ENCODE measurements around the gene KRTAP9-1.
"Not testable (repeated sequence)": the region's sequence is repeated elsewhere in the genome, so short reads cannot be mapped to it uniquely, and the experiment has no call there.

Gene KRTAP9-1

GRCh38 chr17:41189837-41190318 lies at the start of gene KRTAP9-1:
Gene KRTAP9-1 (plus strand): TSS chr17:41189887. CDS start chr17:41189887, 0 bp downstream.
- not testable (repeated sequence) for DNase-seq (ENCODE audit: low read depth)

DNA sequence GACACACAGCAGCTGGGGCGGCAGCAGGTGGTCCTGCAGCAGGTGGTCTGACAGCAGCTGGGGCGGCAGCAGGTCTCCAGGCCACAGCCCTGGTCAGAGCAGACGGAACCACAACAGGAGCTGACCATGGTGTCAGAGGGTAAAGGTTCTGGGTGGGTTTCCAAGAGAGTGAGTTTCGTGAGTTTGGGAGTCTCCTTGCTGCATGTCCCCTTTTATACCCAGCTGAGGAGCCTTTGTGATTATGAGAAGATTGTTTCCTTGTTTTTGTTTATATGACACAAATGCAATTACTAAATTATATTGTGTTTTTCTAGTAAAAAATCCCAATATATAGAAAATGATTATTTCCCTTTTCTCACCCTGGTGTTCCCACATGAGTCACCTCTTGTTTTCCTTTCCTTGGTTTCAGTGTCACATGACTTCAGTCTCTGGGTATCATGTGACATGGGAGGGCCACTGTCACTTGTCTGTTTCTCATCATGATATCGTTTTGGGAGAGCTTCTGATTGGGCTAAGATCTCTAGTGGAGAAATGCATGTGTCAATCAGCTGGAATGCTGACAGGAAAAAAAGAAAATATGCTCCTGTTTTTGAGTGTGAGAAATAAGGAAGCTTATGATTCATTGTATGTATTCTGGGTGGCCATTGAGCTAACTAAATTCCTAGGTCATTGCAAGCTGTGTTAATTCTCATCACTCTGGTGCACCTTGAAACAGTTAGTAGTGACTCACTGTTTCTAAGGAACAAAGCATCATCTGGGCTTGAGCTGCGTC lies 49.1 kb upstream of the KRTAP9-1 start, which contains the start of gene KRTAP4-6:
Gene KRTAP4-6 (minus strand): TSS at position 185 of the 772 bp plus-strand sequence. CDS start 57 bp downstream, at position 128.
- no peak for DNase-seq (ENCODE audit: low read depth)

- DNase-seq (ENCODE audit: low read depth), result no peak
Measured at GRCh38 chr17:41141361-41141760, 48.3 kb upstream of the KRTAP9-1 start.

GRCh38 chr17:41144846-41145245 lies 44.8 kb upstream of the KRTAP9-1 start:
- no peak for DNase-seq (ENCODE audit: low read depth)

DNA sequence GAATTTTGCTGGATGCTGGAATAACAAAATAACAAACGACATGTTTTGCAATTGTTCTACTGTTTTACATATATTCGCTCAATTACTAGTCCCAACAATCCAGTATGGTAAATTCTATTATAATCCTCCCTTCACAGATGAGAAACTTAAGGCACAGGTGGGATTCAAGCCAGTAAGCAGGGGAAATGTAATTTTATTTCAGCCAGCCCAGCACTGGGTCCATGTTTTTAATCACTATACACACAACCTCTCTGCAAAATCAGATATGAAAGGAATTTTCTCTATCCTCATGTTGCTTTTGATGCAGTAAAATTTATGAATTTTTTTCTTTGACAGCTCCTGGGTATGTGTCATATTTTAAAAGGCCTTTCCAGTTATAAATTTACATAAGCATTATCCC lies 44.4 kb upstream of the KRTAP9-1 start:
- DNase-seq (ENCODE audit: low read depth), result no peak

GRCh38 chr17:41147531-41148204 lies 42.0 kb upstream of the KRTAP9-1 start:
- DNase-seq (ENCODE audit: low read depth), result no peak

DNA sequence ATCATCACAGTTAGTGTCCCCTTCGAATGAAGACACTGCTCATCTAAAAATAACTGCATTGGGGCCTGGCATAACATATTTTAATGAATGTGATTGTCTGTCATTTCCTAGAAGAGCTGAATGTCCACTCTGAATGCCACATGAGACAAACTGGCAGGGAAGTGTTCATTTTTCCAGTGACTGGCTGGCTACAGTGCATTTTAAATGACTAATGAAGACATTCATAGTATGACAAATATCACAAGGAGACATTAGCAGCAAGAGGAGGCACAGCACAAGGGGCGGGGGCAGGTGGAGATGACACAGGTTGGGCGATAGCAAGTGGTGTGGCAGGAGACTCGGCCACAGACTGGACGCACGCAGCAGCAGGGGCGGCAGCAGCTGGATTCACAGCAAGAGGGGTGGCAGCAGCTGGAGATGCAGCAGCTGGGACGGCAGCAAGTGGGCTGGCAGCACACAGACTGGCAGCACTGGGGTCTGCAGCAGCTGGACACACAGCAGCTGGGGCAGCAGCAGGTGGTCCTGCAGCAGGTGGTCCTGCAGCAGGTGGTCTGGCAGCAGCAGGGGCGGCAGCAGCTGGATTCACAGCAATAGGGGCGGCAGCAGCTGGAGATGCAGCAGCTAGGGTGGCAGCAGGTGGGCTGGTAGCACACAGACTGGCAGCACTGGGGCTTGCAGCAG lies 40.6 kb upstream of the KRTAP9-1 start:
- DNase-seq (ENCODE audit: low read depth), result not testable (repeated sequence)

GRCh38 chr17:41149652-41149985 lies 40.1 kb upstream of the KRTAP9-1 start, which contains the start of gene KRTAP4-5:
Gene KRTAP4-5 (minus strand): TSS chr17:41149825. CDS start chr17:41149767, 58 bp downstream.
- DNase-seq (ENCODE audit: low read depth), result no peak

DNA sequence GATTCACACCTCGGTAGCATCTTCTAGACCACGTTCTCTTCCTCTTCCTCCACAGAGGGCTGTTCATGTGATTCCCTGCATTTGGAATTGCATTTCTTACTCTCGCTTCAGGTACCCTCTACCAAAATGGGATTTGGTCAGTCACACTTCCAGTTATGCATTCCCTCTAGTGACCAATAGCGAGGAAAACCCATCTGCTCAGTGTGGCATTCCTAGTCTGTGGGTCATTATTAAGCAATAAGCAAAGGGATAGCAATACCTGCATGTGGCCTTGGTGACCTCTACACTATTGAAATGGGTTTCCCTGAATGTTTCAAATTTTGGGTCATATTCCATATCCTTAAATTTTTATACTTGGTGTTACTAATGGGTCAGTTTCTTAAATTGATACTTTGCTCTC lies 39.7 kb upstream of the KRTAP9-1 start:
- DNase-seq (ENCODE audit: low read depth), result no peak

DNA sequence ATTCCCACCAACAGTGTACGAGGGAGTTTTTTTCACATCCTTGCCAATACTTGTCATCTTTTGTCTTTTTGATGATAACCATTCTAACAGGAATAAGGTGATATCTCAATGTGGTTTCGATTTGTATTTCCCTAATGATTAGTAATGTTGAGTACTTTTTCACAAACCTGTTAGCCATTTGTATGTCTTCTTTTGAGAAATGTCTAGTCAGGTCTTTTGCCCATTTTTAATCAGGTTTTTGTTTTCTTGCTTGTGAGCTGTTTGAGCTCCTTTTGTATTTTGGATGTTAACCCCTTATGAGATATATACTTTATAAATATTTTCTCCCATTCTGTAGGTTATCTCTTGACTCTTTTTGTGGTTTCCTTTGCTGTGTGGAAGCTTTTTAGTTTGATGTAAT lies 38.2 kb upstream of the KRTAP9-1 start:
- no peak for DNase-seq (ENCODE audit: low read depth)

DNA sequence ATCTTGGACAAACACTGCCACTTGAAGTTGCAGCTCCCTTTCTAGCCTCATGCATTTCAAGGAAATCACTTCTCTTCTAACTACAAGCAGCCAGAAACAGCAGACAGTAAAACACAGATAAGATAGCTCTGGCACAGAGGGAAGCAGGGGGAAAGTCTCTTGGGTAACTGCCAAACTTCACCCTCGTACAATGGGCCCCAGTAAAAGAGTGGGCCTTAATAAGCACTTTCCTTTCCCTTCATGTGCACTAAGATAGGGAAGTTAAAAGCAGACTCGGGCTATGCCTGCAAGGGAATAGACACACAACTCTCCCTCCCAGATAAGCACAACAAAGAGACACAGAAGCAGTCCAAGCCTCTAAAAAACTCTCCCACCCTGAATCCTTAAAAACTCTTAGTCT lies 35.8 kb upstream of the KRTAP9-1 start:
- no peak for DNase-seq (ENCODE audit: low read depth)

GRCh38 chr17:41160190-41160589 lies 29.5 kb upstream of the KRTAP9-1 start:
- DNase-seq (ENCODE audit: low read depth), result not testable (repeated sequence)

DNA sequence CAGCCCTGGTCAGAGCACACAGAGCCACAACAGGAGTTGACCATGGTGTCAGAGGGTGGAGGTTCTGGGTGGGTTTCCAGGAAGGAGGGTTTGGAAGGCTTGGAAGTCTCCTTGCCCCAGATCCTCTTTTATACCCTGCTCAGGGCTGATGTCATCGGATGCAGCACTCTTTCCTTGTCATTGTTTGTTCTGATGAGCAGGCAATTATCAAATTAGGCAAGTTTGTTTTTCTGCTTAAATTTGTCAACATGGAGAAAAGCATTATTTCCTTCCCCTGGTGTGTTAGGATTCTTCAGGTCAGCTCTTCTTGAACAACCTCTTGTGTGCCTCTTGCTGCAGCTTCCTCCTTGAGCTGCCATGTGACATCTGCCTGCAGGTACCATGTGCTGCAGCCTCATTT lies 29.0 kb upstream of the KRTAP9-1 start, which contains the start of gene KRTAP4-4:
Gene KRTAP4-4 (minus strand): TSS at position 101 of the 400 bp plus-strand sequence. CDS start 57 bp downstream, at position 44.
- no peak for DNase-seq (ENCODE audit: low read depth)

GRCh38 chr17:41163828-41164227 lies 25.9 kb upstream of the KRTAP9-1 start:
- DNase-seq (ENCODE audit: low read depth), result no peak

DNA sequence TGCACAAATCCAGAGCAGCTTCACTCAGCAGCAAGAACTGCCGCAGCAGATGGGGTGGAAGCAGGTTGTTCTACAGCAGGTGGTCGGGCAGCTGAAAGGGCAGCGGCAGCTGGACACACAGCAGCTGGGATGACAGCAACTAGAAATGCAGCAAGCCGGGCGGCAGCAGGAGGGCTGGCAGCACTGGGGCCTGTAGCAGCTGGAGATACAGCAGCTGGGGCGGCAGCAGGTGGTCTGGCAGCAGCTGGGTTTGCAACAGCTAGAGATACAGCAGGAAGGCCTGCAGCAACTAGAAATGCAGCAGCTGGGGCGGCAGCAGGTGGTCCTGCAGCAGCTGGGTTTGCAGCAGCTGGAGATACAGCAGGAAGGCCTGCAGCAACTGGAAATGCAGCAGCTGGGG lies 22.1 kb upstream of the KRTAP9-1 start:
- DNase-seq (ENCODE audit: low read depth), result no peak

DNA sequence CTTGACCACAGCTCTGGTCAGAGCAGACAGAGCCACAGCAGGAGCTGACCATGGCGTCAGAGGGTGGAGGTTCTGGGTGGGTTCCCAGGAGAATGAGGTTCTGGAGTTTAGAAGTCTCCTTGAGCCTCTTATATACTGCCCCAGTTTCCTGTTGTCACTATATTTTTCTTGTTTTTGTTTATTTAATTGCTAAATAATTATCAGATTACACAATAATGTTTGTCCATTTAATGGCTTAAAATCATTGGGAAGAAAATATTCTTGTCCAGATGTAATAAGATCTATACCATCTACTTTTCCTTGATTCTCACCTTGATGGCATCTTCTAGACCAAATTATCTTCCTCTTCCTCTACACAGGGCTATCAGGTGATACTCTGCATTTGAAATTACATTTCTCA lies 21.6 kb upstream of the KRTAP9-1 start, which contains the start of gene KRTAP4-3:
Gene KRTAP4-3 (minus strand): TSS at position 101 of the 400 bp plus-strand sequence. CDS start 49 bp downstream, at position 52.
- DNase-seq (ENCODE audit: low read depth), result no peak

DNA sequence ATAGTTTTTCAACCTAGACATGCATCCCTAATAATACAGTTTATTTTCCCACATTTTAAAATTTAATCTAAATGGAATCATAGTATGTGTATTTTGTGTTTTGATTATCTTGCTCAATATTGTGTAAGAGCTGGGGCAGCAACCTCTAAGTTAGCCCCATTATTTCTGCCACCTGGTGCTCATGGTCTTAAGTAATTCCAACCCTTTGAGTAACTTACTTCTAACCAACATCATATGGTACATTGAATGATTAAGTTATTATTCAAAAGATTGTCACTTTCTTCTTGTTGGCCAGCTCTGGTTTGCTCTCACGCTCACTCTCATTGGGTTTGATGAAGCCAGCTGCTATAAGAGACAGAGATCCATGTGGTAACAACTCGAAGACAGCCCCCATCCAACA lies 17.8 kb upstream of the KRTAP9-1 start:
- no peak for DNase-seq (ENCODE audit: low read depth)

DNA sequence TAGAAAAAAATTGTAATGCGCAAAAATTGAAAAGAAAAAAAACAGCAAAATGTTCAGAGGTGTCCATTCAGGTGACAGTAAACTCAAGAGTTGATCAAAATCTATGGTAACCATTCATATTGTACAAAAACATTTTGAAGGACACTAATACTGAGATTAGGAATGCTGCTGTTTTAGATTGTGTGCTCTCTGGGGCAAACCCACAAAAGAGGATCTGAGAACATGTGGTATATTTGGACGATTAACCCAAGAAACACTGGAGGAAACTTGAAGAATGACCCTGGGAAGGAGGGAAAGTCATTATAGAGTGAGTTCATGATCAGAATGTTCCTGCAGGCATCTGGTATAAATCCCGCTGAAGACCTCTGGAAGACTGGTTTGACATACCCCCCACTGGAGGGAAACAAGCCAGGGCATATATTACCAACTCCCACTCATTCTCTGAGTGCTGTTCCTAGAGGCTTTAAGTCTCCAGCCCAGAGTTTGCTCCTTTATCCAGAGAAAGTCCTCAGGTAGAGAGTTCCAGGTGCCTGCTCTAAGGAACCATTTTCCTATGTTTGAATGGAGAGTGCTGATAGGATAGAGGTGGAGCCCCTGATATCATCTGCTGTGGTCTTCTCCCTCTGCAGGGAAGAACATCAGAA lies 12.8 kb upstream of the KRTAP9-1 start:
- DNase-seq (ENCODE audit: low read depth), result no peak

GRCh38 chr17:41177727-41178271 lies 11.9 kb upstream of the KRTAP9-1 start, which contains the start of gene KRTAP4-2:
Gene KRTAP4-2 (minus strand): TSS chr17:41178221. CDS start chr17:41178164, 57 bp downstream.
- no peak for DNase-seq (ENCODE audit: low read depth)

DNA sequence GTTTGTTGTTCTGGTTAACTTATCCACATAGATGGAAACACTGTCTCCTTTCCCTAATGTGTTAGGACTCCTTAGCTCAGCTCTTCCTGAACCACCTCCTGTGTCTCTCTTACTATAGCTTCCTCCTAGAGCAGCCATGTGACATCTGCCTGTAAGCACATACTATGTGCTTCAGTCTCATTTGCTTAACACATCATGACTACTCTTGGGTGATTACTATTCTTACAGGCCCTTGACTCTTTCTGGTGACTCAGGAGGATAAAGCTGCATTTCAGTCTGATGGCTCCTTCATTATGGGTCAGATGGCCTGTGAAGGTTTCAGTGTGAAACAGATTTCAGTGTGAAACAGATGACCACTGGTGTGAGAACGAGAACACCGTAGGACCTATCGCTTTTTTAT lies 11.3 kb upstream of the KRTAP9-1 start:
- DNase-seq (ENCODE audit: low read depth), result no peak

GRCh38 chr17:41178843-41179616 lies 10.7 kb upstream of the KRTAP9-1 start:
- no peak for DNase-seq (ENCODE audit: low read depth)
